Stimulated activated CD4-positive, alpha-beta T cell treated with anti-CD3 and anti-CD28 coated beads, Interleukin-15, amount 100 ng/mL, for 24 hours (primary cell): ENCODE results near the gene CHDH.

Experiments used
- DNase-seq: peaks from one replicate; pipeline ENCODE4 v3.0.0-alpha.2; 2020

CHDH gene

DNA sequence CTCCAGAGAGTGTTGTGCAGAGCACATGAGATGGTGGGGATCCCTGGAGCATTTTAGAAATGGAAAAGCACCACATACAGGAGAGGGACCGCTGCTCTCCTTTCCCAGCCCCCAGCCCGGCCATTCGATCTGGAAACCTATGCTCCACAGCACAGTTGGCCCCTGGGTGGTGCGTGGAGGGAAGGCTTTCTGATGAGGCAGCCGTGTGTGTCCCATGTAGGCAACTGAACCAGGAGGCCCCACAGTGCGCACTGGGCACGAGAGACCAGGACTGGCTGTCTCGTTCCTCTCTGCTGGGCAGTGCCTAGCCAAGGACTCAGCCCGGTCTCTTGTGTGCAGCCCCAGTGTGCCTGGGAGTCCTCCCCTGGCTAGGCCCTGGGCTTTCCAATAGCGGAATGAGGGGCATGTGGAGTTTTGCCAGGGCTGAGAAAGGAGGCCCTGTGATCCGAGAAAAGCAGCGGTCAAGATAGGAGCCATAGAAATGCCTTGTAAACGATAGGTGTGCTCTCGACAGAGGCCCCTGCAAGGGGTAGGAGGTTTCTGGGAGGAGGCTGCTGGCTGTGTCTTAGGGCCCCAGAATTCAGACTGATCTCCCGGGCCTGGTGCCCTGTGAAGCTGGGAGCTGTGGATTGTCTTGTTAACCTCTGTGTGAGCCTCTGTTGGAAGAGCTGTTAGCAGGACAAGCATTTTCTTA is 39.0 kb downstream of the CHDH start:
- DNase-seq = no peak

DNA sequence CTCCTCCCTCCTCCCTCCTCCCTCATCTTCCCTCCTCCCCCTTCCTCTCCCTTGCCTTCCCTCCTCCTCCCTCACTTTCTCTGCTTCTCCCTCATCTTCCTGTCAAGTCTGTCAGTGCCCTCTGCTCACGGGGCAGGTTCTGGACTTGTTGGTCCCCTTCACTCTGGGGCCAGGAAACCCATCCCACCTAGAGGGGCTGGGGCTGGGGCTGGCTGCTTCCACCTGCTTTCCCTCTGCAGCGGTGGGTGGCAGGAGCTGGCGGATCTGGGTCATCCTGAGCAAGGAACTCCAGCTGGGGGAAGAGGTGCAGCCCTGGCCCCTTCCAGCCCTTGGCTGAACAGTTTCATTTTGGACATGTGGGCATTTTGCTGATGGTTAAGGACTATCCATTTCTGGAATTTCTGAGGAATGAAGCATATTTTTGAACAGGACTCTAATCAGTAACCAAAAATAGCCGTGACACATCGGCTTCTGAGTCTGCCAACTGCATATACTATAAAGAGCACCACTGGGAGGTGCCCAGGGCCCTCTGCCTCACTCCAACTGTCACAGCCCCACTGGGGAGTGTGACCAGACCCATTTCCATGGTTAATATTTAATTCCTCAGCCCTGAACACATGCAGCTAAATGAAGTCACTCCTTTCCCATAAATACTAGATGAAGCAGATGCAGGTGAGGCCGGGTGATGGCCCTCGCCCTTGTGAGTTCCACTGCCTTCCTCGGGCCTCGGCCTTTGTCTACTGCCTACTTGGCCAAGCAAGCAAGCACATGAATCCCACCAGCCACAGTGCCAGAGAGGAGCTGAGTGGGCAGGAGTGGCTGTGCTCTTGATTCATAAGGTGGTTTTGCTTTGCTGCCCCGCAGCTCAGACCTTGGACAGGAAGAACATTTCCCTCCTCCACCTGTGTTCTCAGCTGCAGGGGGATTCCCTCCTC is 39.8 kb downstream of the CHDH start:
- DNase-seq = no peak

GRCh38 chr3:53805463-53806159 is 40.6 kb downstream of the CHDH start:
- DNase-seq = no peak

DNA sequence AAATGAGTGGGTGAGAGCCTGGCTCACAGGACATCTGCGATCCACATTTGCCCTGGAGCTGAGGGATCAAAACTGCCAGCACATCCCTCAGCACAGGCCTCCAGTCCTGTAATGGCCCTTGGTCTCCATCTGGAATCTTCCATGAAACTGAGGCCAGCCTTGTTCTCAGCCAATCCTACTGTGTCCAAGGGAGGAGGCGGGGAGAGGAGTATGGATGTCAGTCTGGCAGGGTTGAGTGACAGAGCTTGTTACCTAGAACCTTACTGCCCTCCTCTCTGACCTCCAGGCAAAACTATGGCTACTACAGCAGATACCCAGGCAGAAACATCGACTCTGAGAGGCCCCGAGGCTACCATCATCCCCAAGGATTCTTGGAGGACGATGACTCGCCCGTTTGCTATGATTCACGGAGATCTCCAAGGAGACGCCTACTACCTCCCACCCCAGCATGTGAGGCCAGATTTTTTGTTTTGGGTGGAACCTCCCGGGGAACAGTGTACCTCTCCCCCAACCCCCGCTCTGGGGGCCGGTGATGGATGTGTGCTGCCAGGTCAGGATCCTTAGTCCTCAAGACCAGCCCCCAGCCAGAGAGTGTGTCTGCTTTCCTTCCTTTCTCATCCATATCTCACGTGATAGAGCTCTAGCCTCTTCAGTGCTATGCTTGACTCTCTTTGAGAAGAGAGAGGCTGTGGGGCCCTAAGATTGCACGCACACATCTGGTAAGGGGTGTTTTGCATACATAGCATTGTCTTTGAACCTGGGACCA is 41.3 kb downstream of the CHDH start:
- DNase-seq = no peak

DNA sequence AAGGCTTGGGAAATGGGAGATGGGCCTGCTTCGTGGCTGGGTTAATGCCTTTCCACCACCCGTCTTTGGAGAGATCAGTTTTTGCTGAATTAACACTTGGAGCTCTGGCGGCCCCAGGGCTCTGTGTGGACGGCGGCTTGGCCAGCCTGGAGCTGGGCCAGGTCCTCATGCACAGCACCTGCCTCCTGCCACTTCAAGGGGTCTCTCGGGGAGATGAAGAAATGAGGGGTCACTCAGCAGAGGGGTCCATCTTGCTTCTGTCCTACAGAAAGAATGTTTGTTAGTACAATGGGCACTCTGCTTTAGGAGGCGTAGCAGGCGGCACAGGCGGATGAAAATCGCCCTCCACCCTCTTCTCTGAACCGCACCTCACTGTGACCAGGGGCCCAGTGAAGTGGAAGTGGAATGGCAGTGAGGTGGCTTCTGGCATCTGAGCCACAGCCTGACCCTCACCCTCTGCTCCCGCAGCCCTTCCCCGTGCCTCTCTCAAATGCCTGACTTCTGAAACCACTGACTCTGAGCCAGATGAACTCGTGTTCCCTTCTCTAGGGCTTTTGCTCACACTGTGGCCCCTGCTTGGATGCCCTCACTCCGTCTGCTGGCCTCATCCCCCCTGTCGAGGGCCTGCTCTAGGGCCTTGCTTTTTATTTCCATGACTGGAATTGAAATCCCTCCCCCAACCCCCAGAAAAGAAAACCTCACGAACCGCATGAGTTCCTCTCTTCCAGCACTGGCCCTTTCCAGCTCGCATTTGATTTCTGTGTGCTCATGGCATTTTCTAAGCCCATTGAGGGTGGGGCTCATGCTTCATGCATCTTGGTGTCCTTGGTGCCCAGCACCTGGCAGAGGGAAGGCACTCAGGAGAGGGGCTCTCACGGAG is 42.2 kb downstream of the CHDH start:
- no peak for DNase-seq

GRCh38 chr3:53803124-53803815 is 42.9 kb downstream of the CHDH start:
- DNase-seq = no peak

GRCh38 chr3:53802256-53802880 is 43.9 kb downstream of the CHDH start:
- DNase-seq = no peak

DNA sequence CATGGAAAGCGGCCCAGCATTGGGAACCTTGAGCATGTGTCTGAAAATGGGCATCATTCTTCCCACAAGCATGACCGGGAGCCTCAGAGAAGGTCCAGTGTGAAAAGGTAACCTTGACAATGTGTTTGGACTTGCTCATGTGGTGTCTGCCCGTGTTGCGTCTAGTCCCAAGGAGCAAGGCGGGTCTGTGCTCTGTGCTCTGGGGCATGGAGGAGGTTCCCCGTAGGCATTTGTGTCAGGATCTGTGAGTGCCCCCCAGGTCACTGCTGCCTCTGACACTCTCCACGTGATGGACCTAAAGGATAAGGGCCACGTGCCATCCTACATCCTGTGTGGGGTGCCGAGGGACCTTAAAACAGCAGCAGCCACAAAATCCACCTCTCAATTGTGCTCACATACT is 44.9 kb downstream of the CHDH start:
- no peak for DNase-seq

DNA sequence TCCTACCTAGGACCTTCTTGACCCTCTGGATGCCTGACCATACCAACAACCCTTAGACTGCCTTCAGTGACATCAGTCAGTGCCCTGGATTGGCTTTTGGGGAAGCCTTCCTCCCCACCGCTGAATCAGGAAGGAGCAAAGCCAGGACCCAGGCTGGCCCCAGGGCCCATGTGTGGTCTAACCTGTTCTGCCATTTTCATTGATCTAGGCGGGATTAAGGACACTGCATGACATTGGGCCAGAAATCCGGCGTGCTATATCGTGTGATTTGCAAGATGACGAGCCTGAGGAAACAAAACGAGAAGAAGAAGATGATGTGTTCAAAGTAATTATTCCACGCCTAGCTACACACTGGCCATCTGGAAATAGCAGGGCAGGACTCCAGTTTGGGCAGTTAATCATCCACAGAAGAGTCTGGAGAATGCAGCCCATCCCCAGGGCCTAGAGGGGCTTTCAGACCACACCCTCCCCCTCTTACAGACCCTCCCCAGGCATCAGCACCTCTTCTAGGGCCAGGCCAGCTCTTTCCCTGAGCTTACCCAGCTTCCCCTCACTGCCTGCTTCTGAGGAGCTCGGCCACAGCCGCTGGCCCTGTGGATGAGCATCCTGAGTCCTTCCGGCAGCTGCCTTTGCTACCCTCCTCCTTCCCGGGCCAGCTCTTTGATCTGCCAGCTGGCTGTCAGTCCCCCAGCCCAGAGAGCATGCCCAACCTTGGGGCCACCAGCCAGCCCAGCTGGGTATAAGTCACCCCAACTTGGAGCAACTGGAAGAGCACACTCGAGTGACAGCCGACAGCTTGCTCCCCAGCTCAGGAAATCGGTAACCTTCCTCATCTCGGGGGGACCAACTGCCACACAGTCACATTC is 45.9 kb downstream of the CHDH start:
- DNase-seq = no peak

- DNase-seq = no peak
Observed at GRCh38 chr3:53799338-53799865, 46.8 kb downstream of the CHDH start.

GRCh38 chr3:53798144-53798543 is 48.1 kb downstream of the CHDH start:
- no peak for DNase-seq

GRCh38 chr3:53795789-53796560 is 50.2 kb downstream of the CHDH start:
- no peak for DNase-seq

- no peak for DNase-seq
Observed at GRCh38 chr3:53795176-53795575, 51.0 kb downstream of the CHDH start.

DNA sequence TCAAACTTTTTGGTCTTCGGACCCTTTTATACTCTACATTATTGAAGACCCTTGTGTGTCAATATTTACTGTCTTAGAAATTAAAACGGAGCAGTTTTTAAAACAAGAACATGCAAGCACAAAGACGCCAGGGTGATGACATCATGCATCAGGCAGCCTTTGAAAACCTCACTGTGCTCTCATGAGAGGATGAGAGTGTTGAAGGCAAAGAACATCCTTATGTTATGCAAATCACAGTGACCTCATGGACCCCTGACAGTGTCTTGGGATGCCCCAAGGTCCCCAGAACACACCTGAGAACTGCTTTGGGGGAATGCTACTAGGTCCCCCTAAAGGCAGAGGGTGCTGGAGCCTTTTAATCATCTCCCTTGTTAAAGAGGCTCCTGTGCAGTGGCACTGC is 51.6 kb downstream of the CHDH start:
- DNase-seq = no peak

DNA sequence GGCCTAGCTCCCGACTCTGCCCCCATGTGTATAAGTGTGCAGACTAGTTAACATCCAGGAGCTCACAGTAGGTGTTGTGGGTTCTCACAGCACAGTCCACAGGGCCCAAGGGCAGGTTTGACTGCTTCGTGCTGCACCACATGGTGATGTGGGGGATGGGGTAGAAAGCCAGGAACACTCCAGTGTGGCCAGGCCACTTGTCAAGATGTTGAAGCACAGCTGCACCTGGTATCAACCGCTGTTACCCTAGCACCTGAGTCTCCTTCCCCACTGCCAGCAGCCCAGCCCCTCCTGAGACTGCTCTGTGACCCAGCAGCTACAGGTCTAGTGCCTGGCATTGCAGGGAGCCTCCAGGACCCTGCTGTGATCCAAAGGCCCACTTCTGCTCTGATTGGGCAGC is 53.4 kb downstream of the CHDH start:
- no peak for DNase-seq

DNA sequence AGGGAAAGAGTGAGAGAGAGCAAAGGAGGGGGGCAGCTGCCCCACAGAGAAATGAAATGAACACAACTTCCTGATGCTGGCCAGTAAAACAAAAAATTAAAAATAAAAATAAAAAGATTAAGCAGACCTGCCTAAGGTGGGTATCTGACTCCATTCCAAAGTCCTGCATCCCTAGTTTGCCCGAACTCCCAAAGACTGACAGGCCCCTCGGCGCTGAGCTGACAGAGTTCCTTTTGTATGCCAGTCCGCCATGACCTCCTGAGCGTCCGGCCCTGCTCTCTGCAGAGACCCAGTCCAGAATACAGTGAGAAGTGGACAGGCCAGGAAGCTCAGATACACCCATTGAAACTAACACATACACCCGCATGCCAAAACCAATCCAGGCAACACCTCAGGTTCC is 54.9 kb downstream of the CHDH start:
- DNase-seq = no peak

- DNase-seq = no peak
Observed at GRCh38 chr3:53790470-53790869, 55.7 kb downstream of the CHDH start.

DNA sequence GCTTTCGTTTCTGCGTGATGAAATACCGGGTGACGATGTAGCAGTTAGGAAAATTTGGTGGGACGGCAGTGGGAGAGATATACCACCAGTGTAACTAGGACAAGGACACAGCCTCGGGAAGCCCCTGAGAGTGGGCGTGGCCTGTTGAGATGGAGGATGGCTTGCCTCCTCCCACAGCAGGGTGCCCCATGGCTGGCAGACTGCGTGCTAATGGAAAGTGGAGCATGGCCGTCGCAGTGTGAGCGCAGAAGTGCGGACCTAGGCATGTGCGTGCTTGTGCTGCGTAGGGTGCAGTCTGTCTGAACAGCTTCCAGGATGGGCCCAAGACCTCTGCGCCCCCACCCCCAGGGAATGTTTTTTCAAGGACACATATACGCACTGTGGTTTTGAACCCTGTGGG is 56.8 kb downstream of the CHDH start:
- no peak for DNase-seq

GRCh38 chr3:53788038-53788437 is 58.2 kb downstream of the CHDH start:
- no peak for DNase-seq
